Stomach (tissue), 9 donors: ENCODE results near the gene COLGALT1. TPM values are rescaled to one million over a fixed set of nuclear protein-coding genes. Genes with fewer than 3 reads are reported as not detected.

Experiments used
- DNase-seq, 2 donors: peaks; one replicate each; pipeline versions ENCODE4 v3.0.0 to v3.0.0-alpha.2; 2013 to 2019
- H3K27ac ChIP-seq, 5 donors: fragments of 200-600 bp in 4 of 5; sonication (generic) in 4 of 5; one replicate each; pipeline ENCODE4 v1.5.1; 2013 to 2019; ENCODE audit warnings: mild to moderate bottlenecking in 1 of 5, moderate library complexity in 1 of 5
- H3K27me3 ChIP-seq, 3 donors: fragments of 200-600 bp; sonication (generic); one replicate each; pipeline ENCODE4 v1.5.1; 2017 to 2019; ENCODE audit warnings: mixed run types in 1 of 3
- H3K36me3 ChIP-seq, 4 donors: fragments of 200-600 bp; sonication (generic); 1 replicate in 3 of 4; 2 replicates in 1 of 4; pipeline ENCODE4 v1.5.1; 2016 to 2019
- H3K4me1 ChIP-seq, 4 donors: fragments of 200-600 bp; sonication (generic); one replicate each; pipeline ENCODE4 v1.5.1; 2016 to 2019
- H3K4me3 ChIP-seq, 4 donors: fragments of 200-600 bp; sonication (generic) in 3 of 4; one replicate each; pipeline ENCODE4 v1.5.1; 2016 to 2019; ENCODE audit warnings: mild to moderate bottlenecking in 1 of 4
- H3K9me3 ChIP-seq, 4 donors: fragments of 200-600 bp; sonication (generic); one replicate each; pipeline ENCODE4 v1.5.1; 2016 to 2019
- CTCF ChIP-seq, 7 experiments: fragments of 450-650 bp in 4 of 7; fragments of 200-600 bp in 3 of 7; sonication (generic) in 3 of 7; IDR thresholded peaks; one replicate each; pipeline ENCODE4 v1.5.1; 2016 to 2019; ENCODE audit warnings: antibody characterized with exemption in 7 of 7, control low read depth in 2 of 7, mild to moderate bottlenecking in 1 of 7
- EP300 ChIP-seq: sonication (generic); formaldehyde crosslinking; IDR thresholded peaks from one replicate; pipeline ENCODE4 v1.6.1; 2017; ENCODE audit warnings: antibody characterized with exemption
- POLR2A ChIP-seq, 4 donors: fragments of 450-650 bp; IDR thresholded peaks; one replicate each; pipeline ENCODE4 v1.6.1; 2016; ENCODE audit warnings: antibody characterized with exemption in 4 of 4, control low read depth in 2 of 4, mild to moderate bottlenecking in 1 of 4, moderate library complexity in 1 of 4
- POLR2AphosphoS5 ChIP-seq, 3 donors: sonication (generic); formaldehyde crosslinking; IDR thresholded peaks; one replicate each; pipeline ENCODE4 v1.6.1; 2016; ENCODE audit warnings: antibody characterized with exemption in 3 of 3
- WGBS, 5 donors: extraction: QIAGEN DNeasy Blood & Tissue Kit in 3 of 5; methylation state at CpG; one replicate each; pipeline versions ENCODE4 v1.1.5 to v1.1.7; 2013 to 2018; 5-methylcytosine and 5-hydroxymethylcytosine counted together
- intact Hi-C: fragments of 100-400 bp; cut with DNase I; formaldehyde crosslinking; loops from one replicate; pipeline ENCODE4 v1.15.1; 2023; ENCODE audit warnings: low total_unique reads
- polyA plus RNA-seq, 3 donors: library from polyadenylated mRNA; stranded (reverse); fragments of 200-250 nt; gene quantifications; one replicate each; pipeline ENCODE4 v1.2.3, GENCODE V29; 2013
- total RNA-seq, 5 donors: library from RNA; depleted of rRNA; stranded (reverse); fragments of >200 nt; gene quantifications; one replicate each; pipeline versions ENCODE4 v1.1.0 to v1.2.3, GENCODE V29; 2014 to 2016
- donor health status: healthy with polysubstance abuse.
- donor health status: Bipolar disorder and iron deficiency.
- donor health status: healthy.

COLGALT1 gene
- total and polyA plus RNA-seq, 8 donors: 15.1 to 273 (median 36.7) TPM

- H3K36me3 ChIP-seq: peaks cover 0 to 11% (median 8%) of the 10 kb centered on the region in 4 donors
- intact Hi-C loops: no loop called here
- no peak overlapping the region for H3K4me3 ChIP-seq
- TF ChIP-seq EP300 (no peak), POLR2AphosphoS5 (IDR thresholded peaks at IDR 0.05) (peak; percentile 41 to 51 (median 49))
- peak in 1 of 2 donors; percentile 89 for DNase-seq
- H3K9me3 ChIP-seq: no peaks in the 10 kb centered on the region
- 33 to 53% (median 47%) methylated on average over 7 of the region's 7 CpGs for WGBS, 5 donors
- peak overlapping the region in 4 of 5 donors; percentile 49 to 55 (median 54) for H3K27ac ChIP-seq
- no peaks in the 10 kb centered on the region for H3K27me3 ChIP-seq
- H3K4me1 ChIP-seq: peaks cover 15 to 35% (median 24%) of the 10 kb centered on the region in 4 donors
These were observed 2.2 kb upstream of the COLGALT1 start for GRCh38 chr19:17553256-17553655.

GRCh38 chr19:17554968-17555479, 425 bp upstream of the COLGALT1 start:
- WGBS, 5 donors: 10 to 14% (median 13%) methylated on average over 16 to 19 of the region's 19 CpGs

GRCh38 chr19:17555929-17556813, 722 bp downstream of the COLGALT1 start:
- H3K4me1 ChIP-seq: peaks cover 15 to 59% (median 24%) of the 10 kb centered on the region in 4 donors
- 6 to 17% (median 9%) methylated on average over 18 to 46 of the region's 46 CpGs for WGBS, 5 donors
- H3K27me3 ChIP-seq: no peaks in the 10 kb centered on the region
- peak; percentile 69 to 79 for DNase-seq
- H3K4me3 ChIP-seq: peak overlapping the region; percentile 85 to 98 (median 90)
- no peaks in the 10 kb centered on the region for H3K9me3 ChIP-seq
- H3K36me3 ChIP-seq: peaks cover 23 to 39% (median 35%) of the 10 kb centered on the region in 4 donors
- TF ChIP-seq EP300 (no peak), POLR2AphosphoS5 (IDR thresholded peaks at IDR 0.05) (peak in 2 of 3 donors; percentile 41 to 43), CTCF (IDR thresholded peaks at IDR 0.05) (no peak)
- peak overlapping the region; percentile 86 to 92 (median 86) for H3K27ac ChIP-seq
- intact Hi-C loops: no loop called here

More at GRCh38 chr19:17554968-17555479, 425 bp upstream of the COLGALT1 start:
- intact Hi-C loops: no loop called here
- peak overlapping the region; percentile 85 to 98 (median 90) for H3K4me3 ChIP-seq
- H3K27ac ChIP-seq: peak overlapping the region; percentile 16 to 92 (median 86)
- H3K36me3 ChIP-seq: peaks cover 11 to 27% (median 23%) of the 10 kb centered on the region in 4 donors
- TF ChIP-seq POLR2AphosphoS5 (IDR thresholded peaks at IDR 0.05) (no peak), EP300 (no peak), POLR2A (IDR thresholded peaks at IDR 0.05) (no peak), CTCF (IDR thresholded peaks at IDR 0.05) (no peak)
- H3K27me3 ChIP-seq: no peaks in the 10 kb centered on the region
- peaks cover 15 to 47% (median 24%) of the 10 kb centered on the region in 4 donors for H3K4me1 ChIP-seq
- H3K9me3 ChIP-seq: no peaks in the 10 kb centered on the region
- DNase-seq: no peak

- Histone ChIP-seq H3K4me3 (peak overlapping the region in 3 of 4 donors; percentile 89 to 98 (median 90)), H3K27ac (peak overlapping the region in 4 of 5 donors; percentile 86 to 92 (median 88)), H3K36me3 (peaks cover 24 to 47% (median 43%) of the 10 kb centered on the region in 4 donors), H3K9me3 (no peaks in the 10 kb centered on the region), H3K4me1 (peaks cover 15 to 63% (median 24%) of the 10 kb centered on the region in 4 donors), H3K27me3 (no peaks in the 10 kb centered on the region)
- no peak for DNase-seq
- WGBS, 5 donors: 79 to 90% (median 88%) methylated on average over 7 of the region's 7 CpGs
- intact Hi-C loops: no loop called here
- TF ChIP-seq EP300: no peak
- TF ChIP-seq POLR2A (IDR thresholded peaks at IDR 0.05): no peak
- TF ChIP-seq CTCF (IDR thresholded peaks at IDR 0.05): no peak
These were observed 1.5 kb downstream of the COLGALT1 start for GRCh38 chr19:17556995-17557394.
